Colon (tissue), 2 donors: ENCODE results near the gene DDX54.

Experiments used
- FAIRE-seq: peaks from 2 replicates; lab custom pipeline; 2012; peaks lifted over from hg19 to GRCh38; lab: Jason Lieb, UNC
- donor health status: control.
- donor health status: control.

The DDX54 gene

GRCh38 chr12:113190761-113191160, 5.5 kb upstream of the DDX54 start:
- no peak for FAIRE-seq

DNA sequence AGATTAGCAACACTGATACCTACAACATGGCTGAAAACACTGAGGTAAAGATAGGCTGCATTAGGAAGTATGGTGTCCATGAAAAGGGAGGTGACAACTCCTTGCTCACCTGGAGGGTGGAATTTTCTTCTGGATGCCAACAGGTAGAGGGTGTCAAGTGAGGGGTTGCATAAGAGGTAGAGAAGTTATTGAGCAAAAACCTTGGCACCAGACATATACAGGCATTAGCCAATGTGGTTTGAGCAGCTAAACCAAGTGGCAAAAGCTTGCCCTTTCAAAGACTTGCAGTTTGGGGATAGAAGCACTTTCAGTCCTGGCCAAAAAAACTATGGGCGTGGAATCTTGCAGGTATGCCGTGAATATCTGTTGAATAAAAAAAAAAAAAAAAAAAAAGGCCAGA, 4.1 kb upstream of the DDX54 start:
- no peak for FAIRE-seq

GRCh38 chr12:113186666-113187325, 1.5 kb upstream of the DDX54 start:
- no peak for FAIRE-seq

DNA sequence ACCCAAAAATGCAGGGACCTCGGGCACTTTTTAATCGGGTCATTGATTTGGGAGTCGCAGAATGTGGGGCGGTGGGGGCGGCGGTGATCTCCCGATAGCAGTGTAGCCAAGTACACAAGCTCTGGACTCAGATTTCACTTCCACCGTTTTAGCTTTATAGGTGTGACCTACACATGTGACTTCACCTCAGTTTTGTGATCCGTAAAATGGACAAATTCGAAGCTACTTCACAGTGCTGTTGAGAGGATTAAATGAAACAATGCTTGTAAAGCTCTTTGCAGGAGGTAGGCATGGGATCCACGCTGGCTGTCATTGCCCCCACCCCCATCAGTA, 721 bp upstream of the DDX54 start:
- FAIRE-seq = no peak

GRCh38 chr12:113184900-113185179, 438 bp downstream of the DDX54 start:
- FAIRE-seq = no peak

DNA sequence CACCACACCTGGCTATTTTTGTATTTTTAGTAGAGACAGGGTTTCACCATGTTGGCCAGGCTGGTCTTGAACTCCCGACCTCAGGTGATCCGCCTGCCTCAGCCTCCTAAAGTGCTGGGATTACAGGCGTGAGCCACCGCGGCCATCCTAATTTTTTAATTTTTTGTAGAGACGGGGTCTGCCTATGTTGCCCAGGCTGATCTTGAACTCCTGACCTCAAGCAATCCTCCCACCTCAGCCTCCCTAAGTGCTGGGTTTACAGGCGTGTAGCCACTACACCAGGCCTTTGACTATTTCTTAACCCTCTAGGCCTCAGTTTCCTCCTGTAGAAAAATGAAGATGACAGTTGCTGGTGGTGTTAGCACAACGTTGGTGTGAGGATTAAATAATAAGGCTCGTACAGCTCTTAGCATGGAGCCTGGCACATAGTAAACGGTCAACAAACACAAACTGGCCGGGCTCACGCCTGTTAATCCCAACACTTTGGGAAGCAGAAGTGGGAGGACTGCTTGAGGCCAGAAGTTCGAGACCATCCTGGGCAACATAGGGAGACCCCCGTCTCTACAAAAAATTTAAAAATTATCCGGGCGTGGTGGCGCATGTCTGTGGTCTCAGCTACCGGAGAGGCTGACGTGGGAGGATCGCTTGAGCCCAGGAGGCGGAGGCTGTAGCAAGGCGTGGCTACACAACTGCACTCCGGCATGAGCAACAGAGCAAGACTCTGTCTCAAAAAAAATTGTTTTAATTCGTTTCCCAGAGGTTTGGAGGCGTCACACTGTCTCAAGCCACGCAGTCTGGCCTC, 979 bp downstream of the DDX54 start:
- FAIRE-seq = no peak

DNA sequence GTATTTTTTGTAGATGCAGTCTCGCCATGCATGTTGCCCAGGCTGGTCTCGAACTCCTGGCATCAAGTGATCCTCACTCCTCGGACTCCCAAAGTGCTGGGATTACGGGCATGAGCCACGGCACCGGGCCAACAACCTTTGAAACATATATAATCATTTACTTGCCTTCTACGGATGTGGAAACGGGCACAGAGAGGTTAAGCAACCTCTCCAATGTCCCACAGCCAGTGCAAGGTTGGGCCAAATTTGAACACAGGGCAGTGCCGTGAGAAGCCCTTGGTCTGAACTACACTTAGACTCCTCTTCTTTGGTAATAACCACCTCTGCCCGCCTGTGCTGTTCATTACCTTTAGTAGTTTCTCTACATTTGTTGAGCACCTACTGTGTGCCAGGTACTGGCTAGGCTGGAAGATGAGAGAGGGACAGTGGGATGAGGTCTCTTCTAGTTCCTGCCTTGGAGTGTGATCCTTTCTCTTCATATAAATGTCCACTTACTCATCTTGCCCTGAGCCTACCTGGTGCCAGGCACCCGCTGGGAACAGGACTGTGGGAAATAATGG, 2.2 kb downstream of the DDX54 start:
- FAIRE-seq = no peak

DNA sequence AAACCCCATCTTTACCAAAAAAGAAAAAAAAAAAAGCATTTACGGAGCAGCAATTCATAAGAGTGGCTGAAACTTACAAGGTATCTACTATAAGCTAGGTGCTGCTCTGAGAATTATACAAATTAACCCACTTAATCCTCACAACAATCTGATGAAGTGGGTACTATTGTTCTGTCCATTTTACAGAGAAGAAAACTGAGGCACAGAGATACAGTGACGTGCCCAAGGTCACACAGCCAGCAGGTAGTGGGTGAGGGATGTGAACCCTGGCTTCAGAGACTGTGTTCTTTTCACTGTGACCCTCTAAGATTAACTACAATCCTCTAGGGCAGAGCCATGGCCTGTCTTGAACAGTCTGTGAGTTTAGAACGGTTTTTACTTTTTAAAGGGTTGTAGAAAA, 3.3 kb downstream of the DDX54 start:
- no peak for FAIRE-seq

GRCh38 chr12:113180333-113180732, 4.9 kb downstream of the DDX54 start:
- no peak for FAIRE-seq

GRCh38 chr12:113179023-113179422, 6.3 kb downstream of the DDX54 start:
- FAIRE-seq = no peak

- FAIRE-seq = no peak
These were observed 10.6 kb downstream of the DDX54 start for GRCh38 chr12:113174461-113175384.

DNA sequence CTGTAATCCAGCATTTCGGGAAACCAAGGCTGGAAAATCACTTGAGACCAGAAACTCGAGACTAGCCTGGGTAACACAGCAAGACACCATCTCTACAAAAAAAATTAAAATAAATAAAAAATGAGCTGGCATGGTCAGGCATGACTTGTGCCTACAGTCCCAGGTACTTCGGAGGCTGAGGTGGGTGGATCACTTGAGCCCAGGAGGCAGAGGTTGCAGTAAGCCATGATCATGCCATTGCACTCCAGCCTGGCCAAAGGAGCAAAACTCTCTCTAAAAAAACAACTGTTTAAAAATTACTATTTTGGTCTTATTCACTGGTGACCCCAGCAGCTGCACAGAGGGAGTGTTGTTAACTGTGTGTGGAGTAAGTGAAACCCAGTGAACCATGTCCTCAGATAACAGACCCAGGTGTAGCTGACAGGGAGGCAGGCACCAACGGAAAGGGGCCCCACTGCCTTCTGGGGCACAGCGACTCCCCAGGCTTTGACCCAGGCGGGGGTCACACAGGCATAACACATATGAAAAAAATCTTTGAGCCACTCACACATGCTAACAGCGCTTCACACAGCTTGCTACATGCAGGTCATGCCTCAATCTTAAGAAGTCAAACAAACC, 12.1 kb downstream of the DDX54 start:
- no peak for FAIRE-seq

DNA sequence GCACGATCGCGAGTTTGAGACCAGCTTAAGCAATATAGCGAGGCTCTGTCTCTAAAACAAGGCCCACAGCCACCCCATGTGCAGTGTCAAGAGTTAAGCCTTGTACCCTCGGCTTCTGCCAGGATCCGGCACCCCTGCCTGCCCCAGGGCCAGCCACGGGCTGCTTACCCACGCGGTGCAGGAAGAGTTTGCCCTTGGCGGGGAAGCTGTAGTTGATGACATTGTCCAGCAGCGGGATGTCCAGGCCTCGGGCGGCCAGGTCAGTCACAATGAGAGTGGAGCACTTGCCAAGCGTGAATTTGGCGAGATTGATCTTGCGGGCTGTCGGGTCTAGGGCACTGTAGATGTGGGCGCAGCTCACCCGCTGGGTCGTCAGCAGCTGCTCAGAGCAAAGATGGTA, 13.1 kb downstream of the DDX54 start:
- FAIRE-seq = no peak

DNA sequence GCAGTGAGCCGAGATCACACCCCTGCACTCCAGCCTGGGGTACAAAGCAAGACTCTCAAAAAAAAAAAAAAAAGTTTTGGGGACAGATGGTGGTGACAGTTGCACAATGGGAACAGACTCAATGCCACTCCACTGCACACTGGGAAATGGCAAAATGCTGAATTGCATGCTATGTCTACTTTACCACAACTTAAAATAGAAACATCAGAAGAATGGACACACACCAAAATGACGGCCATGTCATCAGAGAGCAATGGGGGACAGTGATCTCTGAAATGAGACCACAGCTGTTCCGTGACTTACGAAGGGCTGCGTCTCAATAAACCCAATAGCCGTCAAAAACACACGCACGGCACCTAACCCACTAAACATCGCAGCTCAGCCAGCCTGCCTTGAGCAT, 13.7 kb downstream of the DDX54 start:
- no peak for FAIRE-seq

GRCh38 chr12:113170926-113171325, 14.4 kb downstream of the DDX54 start:
- FAIRE-seq = no peak

DNA sequence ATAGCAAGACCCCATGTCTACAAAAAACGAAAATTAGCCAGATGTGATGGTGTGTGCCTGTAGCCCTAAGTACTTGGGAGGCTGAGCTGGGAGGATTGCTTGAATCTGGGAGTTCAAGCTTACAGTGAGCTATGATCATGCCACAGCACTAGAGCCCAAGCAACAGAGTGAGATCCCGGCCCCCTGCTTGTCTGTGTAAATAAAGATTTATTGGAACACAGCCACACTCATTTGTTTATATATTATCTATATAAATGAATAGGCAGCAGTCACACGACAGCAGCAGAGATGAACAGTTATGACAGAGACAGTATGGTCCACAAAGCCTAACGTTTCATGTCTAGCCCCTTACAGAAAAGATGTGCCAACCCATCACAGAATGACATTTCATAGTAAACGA, 14.8 kb downstream of the DDX54 start:
- FAIRE-seq = no peak

DNA sequence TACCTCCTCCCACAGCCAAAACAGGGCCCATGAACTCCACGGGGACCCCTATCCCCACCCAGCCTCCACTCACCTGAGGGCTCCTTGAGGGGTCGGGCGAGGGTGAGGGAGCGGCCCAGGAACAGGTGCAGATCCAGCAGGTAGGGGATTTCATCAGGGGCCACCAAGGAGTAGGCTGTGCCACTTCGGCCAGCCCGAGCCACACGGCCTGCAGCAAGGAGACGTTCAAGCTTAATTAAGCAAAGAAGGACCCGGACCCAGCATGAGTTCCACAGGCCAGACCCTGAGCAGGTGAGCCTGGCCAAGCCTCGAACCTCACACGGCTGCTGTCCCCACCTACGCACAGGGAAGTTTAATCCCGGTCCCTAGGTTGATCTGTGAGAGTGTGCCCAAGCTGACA, 15.6 kb downstream of the DDX54 start:
- FAIRE-seq = no peak

DNA sequence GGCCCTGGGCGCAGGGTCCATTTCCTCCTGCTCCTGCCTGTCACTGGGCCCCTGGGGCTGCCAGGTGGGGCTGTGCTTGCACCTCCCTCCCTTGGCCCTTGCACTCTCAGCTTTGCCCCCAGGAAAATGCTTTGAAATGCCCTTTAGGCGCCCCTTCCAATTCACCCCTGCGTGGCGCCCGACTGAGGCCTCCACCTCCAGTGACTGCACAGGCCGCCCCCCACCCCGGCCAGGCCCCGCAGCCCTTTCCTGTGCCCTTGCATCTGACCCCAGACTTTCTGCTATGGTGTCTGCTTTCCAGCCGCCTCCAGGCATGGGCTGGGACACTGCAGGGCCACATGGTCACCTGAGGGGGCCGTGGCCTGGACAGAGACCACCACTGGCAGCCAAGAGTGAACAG, 17.4 kb downstream of the DDX54 start:
- no peak for FAIRE-seq

DNA sequence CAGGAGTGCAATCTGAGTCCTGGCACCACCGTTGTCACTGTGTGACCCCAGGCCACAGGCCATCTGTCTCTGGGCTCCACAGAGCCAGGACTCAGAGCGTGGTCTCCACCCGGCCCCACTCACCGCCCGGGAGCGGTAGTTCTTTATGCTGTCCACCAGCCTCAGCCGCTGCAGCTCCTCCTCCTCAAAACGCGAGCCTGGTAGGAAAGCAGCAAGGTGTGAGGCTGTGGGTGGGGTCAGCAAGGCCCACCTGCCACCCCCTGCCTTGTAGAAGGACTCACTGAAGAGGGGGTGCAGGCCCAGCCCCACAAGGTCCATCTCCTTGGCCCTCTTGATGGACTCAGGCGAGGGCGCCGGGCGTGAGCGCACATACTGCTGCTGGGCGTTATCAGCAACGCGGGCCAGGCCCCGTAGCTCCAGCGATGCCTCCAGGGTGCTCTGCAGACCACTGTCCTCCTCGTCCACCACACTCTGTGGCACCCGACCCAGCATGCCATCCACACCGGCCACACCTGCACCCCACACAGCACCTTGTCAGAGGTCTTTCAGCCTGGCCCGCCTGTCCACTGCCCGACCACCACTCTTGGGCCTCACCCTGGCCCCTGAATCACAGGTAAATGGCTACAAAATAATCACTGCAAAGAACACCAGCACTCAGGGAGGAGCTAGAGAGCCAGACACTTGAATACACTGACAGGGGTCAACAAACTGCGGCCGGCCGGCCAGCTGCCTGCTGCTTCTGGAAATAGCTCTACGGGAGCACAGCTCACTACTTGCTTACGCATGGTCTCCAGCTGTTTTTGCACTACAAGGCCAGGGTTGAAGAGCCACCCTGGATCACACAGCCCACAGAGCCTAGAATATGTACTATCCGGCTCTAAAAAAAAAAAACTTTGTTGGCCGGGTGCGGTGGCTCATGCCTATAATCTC, 19.5 kb downstream of the DDX54 start:
- FAIRE-seq = no peak

- FAIRE-seq = no peak
These were observed 21.3 kb downstream of the DDX54 start for GRCh38 chr12:113164014-113164413.

- FAIRE-seq = no peak
These were observed 22.3 kb downstream of the DDX54 start for GRCh38 chr12:113163030-113163360.
